Vagina (tissue), 2 donors: Measurements from ENCODE around the gene PIK3R3.

Source experiments
- CTCF ChIP-seq, 3 experiments: fragments of 450-650 bp in 2 of 3; fragments of 200-600 bp in 1 of 3; sonication (generic) in 1 of 3; IDR thresholded peaks; one replicate each; pipeline ENCODE4 v1.5.1; 2017 to 2019; ENCODE audit warnings: antibody characterized with exemption in 3 of 3, mild to moderate bottlenecking in 2 of 3, moderate library complexity in 2 of 3
- POLR2A ChIP-seq, 2 donors: fragments of 450-650 bp; IDR thresholded peaks; one replicate each; pipeline ENCODE4 v1.6.1; 2017; ENCODE audit warnings: antibody characterized with exemption in 2 of 2, mild to moderate bottlenecking in 2 of 2, moderate library complexity in 2 of 2

GRCh38 chr1:46010611-46011010 is 121.8 kb downstream of the PIK3R3 start:
- TF ChIP-seq CTCF (IDR thresholded peaks at IDR 0.05) (no peak), POLR2A (IDR thresholded peaks at IDR 0.05) (no peak)
